PC-3 (cell line): ENCODE results near the gene PDIA5. TPM values are rescaled to one million over a fixed set of nuclear protein-coding genes. Genes with fewer than 3 reads are reported as not detected.

Experiments
- ATAC-seq: fragments of 200-7000 bp; cut with Tn5 transposase; 2 replicates; pipeline ENCODE4 v1.9.1; 2020; ENCODE audit warnings: mild to moderate bottlenecking, moderate library complexity
- BruUV-seq: library from RNA; stranded (reverse); fragments of 400-500 nt; replicated peaks from 2 replicates; lab custom pipeline; 2021; lab: Mats Ljungman, UMichigan
- CTCF ChIA-PET: fragments of 300-600 bp; sonication (Branson Sonifier 250); formaldehyde crosslinking; loops from one replicate; lab custom pipeline; 2022; ENCODE audit warnings: antibody characterized with exemption; lab: Charles Lee
- POLR2A ChIA-PET: fragments of 300-600 bp; sonication (Branson Sonifier 250); formaldehyde crosslinking; loops from one replicate; lab custom pipeline; 2022; ENCODE audit warnings: antibody characterized with exemption; ENCODE audit not compliant: unreplicated experiment; lab: Charles Lee
- DNase-seq: peaks from one replicate; pipeline ENCODE4 v3.0.0-alpha.2; 2015
- H2AFZ ChIP-seq: fragments of 300-600 bp; sonication (generic); 2 replicates; pipeline ENCODE4 v1.6.0; 2016; ENCODE audit warnings: antibody characterized with exemption, low read length
- H3F3A ChIP-seq: fragments of 300-600 bp; sonication (generic); one replicate; pipeline ENCODE4 v1.6.0; 2017; ENCODE audit warnings: antibody characterized with exemption, low read length, control low read depth, mild to moderate bottlenecking; ENCODE audit not compliant: unreplicated experiment
- H3K27ac ChIP-seq: fragments of 300-600 bp; sonication (generic); 2 replicates; pipeline ENCODE4 v1.5.1; 2016; ENCODE audit warnings: mild to moderate bottlenecking, low read length
- H3K27me3 ChIP-seq: fragments of 300-600 bp; sonication (generic); 2 replicates; pipeline ENCODE4 v1.6.1; 2016; ENCODE audit warnings: low read length, mixed read lengths
- H3K36me3 ChIP-seq: fragments of 300-600 bp; sonication (generic); 2 replicates; pipeline ENCODE4 v1.6.1; 2016; ENCODE audit warnings: low read depth, mixed run types, low read length, mixed read lengths
- H3K4me1 ChIP-seq: fragments of 300-600 bp; sonication (generic); 2 replicates; pipeline ENCODE4 v1.5.1; 2016; ENCODE audit warnings: low read length; ENCODE audit not compliant: insufficient read depth
- H3K4me2 ChIP-seq: fragments of 300-600 bp; sonication (generic); 2 replicates; pipeline ENCODE4 v1.6.0; 2016; ENCODE audit warnings: low read length
- H3K4me3 ChIP-seq: fragments of 300-600 bp; sonication (generic); 2 replicates; pipeline ENCODE4 v1.5.1; 2016; ENCODE audit warnings: mild to moderate bottlenecking, low read length, mixed read lengths
- H3K79me2 ChIP-seq: fragments of 300-600 bp; sonication (generic); 2 replicates; pipeline ENCODE4 v1.6.1; 2017; ENCODE audit warnings: low read length, mixed read lengths
- H3K9ac ChIP-seq: fragments of 300-600 bp; sonication (generic); 2 replicates; pipeline ENCODE4 v1.6.0; 2016; ENCODE audit warnings: mild to moderate bottlenecking, low read length
- H3K9me2 ChIP-seq: fragments of 300-600 bp; sonication (generic); replicated peaks from 2 replicates; pipeline ENCODE4 v1.6.1; 2016; ENCODE audit warnings: mixed run types, low read length, mixed read lengths
- H3K9me3 ChIP-seq: fragments of 300-600 bp; sonication (generic); 2 replicates; pipeline ENCODE4 v1.6.1; 2016; ENCODE audit warnings: low read length, mixed read lengths
- H4K20me1 ChIP-seq: fragments of 300-600 bp; sonication (generic); 2 replicates; pipeline ENCODE4 v1.6.1; 2016; ENCODE audit warnings: low read length, mixed read lengths
- CTCF ChIP-seq: fragments of 300-600 bp; sonication (generic); conservative IDR thresholded peaks from 2 replicates; pipeline ENCODE4 v1.5.1; 2017; ENCODE audit warnings: antibody characterized with exemption, low read depth, mild to moderate bottlenecking, low read length
- EZH2 ChIP-seq: fragments of 300-600 bp; sonication (generic); IDR thresholded peaks from one replicate; pipeline ENCODE4 v1.6.1; 2017; ENCODE audit warnings: antibody characterized with exemption, mild to moderate bottlenecking, low read length; ENCODE audit not compliant: unreplicated experiment
- EZH2phosphoT487 ChIP-seq: fragments of 300-600 bp; sonication (generic); IDR thresholded peaks from 2 replicates; pipeline ENCODE4 v1.6.1; 2018; ENCODE audit warnings: mild to moderate bottlenecking, antibody characterized with exemption, low read length, borderline replicate concordance
- intact Hi-C: fragments of 100-400 bp; cut with micrococcal nuclease; formaldehyde crosslinking; loops from 2 replicates; pipeline ENCODE4 v1.9.0; 2023
- total RNA-seq: library from RNA; depleted of rRNA; stranded (reverse); fragments of >200 nt; gene quantifications from 2 replicates; pipeline ENCODE4 v1.2.3, GENCODE V29; 2014

The PDIA5 gene
- total RNA-seq, 1 experiment from 2014 or later, result 24.6 TPM

- POLR2A ChIA-PET, result no interaction called here
These were observed 85.9 kb downstream of the PDIA5 start for GRCh38 chr3:123152687-123153086.

GRCh38 chr3:123153125-123154019 is 86.5 kb downstream of the PDIA5 start:
- Histone ChIP-seq H2AFZ (no peak overlapping the region), H3K79me2 (no peaks in the 10 kb centered on the region), H3K27ac (no peak overlapping the region), H3K9me2 (no peaks in the 10 kb centered on the region), H3K4me2 (no peak overlapping the region), H3K9ac (no peak overlapping the region), H3F3A (no peaks in the 10 kb centered on the region), H3K4me3 (no peak overlapping the region), H3K36me3 (peaks cover 28% of the 10 kb centered on the region; the same call in 1 of the 2 replicates), H3K27me3 (no peaks in the 10 kb centered on the region), H3K9me3 (no peaks in the 10 kb centered on the region), H3K4me1 (peaks cover 16% of the 10 kb centered on the region), H4K20me1 (no peaks in the 10 kb centered on the region)
- CTCF ChIA-PET, result no interaction called here
- POLR2A ChIA-PET, result no interaction called here
- intact Hi-C loops, result no loop called here
- ATAC-seq (no peak), DNase-seq (no peak)
- BruUV-seq, result no TSS peak
- TF ChIP-seq EZH2phosphoT487 (no peak), CTCF (no peak), EZH2 (no peak)

More at GRCh38 chr3:123152687-123153086, 85.9 kb downstream of the PDIA5 start:
- Histone ChIP-seq H3K79me2 (no peaks in the 10 kb centered on the region), H3K36me3 (peaks cover 34% of the 10 kb centered on the region; the same call in 1 of the 2 replicates), H3F3A (no peaks in the 10 kb centered on the region), H3K27me3 (no peaks in the 10 kb centered on the region), H3K4me3 (no peak overlapping the region), H3K27ac (no peak overlapping the region), H3K9me3 (no peaks in the 10 kb centered on the region), H2AFZ (no peak overlapping the region), H3K4me1 (peaks cover 9% of the 10 kb centered on the region), H4K20me1 (no peaks in the 10 kb centered on the region), H3K9me2 (no peaks in the 10 kb centered on the region), H3K4me2 (no peak overlapping the region), H3K9ac (no peak overlapping the region)
- DNase-seq, result no peak
- no TSS peak for BruUV-seq
- no peak for ATAC-seq
- intact Hi-C loops, result no loop called here
- CTCF ChIA-PET, result no interaction called here
- TF ChIP-seq EZH2 (no peak), EZH2phosphoT487 (no peak), CTCF (no peak)
